Measurements from ENCODE around the gene ABHD3.
"Not testable (repeated sequence)": the region's sequence is repeated elsewhere in the genome, so short reads cannot be mapped to it uniquely, and the experiment has no call there.

Gene ABHD3

DNA sequence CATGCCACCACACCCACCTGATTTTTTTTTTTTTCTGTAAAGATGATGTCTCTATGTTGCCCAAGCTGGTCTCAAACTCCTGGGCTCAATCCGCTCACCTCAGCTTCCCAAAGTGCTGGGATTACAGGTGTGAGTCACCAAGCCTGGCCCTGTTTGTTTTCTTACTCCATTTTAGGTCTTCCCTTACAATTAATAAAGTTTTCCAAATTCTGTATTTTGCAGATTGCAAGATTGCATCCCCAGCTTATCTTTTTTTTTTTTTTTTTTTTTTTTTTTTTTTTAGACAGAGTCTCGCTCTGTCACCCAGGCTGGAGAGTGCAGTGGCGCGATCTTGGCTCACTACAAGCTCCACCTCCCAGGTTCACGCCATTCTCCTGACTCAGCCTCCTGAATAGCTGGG, 64.2 kb downstream of the ABHD3 start:
- not testable (repeated sequence) for DNase-seq

DNA sequence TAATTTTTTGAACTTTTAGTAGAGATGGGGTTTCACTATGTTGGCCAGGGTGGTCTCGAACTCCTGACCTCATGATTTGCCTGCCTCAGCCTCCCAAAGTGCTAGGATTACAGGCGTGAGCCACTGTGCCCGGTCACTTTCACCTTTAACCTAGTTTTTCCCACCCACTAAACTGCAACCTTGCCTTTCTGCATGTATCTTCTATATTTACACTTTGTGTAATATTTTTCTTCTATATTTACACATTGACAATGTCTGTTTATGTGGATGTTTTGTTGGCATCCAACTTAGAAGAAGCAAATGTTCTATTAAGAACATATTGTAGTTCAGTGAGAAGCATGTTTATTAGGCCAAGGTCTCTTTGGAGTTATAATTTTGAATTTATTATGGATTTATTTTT, 65.8 kb downstream of the ABHD3 start:
- no peak for DNase-seq

DNA sequence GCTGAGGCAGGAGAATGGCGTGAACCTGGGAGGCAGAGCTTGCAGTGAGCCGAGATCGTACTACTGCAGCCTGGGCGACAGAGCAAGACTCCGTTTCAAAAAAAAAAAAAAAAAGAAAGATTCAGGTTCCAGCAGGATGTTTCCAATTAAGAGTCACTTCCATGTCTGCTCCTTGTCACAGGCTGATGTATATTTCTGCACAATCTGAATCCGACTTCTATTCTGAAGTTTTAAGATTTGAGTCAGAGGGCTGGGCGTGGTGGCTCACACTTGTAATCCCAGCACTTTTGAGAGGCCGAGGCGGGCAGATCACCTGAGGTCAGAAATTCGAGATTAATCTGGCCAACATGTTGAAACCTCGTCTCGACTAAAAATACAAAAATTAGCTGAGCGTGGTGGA, 67.8 kb downstream of the ABHD3 start:
- DNase-seq, result no peak

DNA sequence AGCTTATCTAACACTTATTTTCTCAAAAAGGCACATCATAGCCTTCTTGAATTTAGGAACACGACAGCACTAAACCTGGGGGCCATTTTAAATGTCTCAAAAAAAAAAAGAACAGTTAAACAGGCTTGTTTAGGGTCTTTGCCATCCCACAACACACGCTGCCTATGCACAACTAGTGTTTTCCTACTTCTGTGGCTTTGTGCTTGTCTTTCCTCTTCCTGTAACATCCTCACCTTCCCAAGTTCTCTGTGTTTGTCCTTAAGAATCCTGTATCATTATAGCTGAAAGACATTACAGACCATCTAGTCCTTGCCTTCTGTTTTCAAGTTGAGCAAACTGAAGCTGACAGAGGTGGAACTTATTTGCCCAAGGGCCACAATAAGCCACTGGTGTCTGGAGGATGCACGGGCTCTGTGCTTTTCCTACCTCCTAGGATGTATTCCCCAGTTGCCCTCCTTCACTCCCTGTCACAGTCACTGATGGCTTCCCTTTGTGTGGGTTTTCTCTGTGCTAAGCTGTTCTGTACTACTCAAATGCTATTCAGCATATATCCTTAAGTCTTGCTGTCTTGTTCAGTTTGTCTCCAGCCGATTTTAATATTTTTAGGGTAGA, 69.9 kb downstream of the ABHD3 start:
- DNase-seq, result no peak

DNA sequence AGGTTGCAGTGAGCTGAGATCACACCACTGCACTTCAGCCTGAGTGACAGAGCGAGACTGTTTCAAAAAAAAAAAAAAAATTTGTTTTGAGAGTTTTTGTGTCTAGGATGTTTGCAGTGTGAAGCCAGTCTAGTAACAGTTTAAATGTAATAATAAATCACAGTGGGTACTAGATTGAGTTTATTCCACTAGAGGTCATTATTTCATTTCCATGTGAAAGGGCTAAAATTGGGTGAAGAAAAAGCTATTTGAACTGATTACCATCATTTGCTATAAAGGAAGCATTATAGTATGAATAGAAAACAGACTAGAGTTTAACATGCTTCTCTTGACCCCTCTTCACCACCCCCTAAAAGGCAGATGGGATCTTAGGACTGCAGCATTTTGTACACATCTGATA, 72.2 kb downstream of the ABHD3 start:
- no peak for DNase-seq

DNA sequence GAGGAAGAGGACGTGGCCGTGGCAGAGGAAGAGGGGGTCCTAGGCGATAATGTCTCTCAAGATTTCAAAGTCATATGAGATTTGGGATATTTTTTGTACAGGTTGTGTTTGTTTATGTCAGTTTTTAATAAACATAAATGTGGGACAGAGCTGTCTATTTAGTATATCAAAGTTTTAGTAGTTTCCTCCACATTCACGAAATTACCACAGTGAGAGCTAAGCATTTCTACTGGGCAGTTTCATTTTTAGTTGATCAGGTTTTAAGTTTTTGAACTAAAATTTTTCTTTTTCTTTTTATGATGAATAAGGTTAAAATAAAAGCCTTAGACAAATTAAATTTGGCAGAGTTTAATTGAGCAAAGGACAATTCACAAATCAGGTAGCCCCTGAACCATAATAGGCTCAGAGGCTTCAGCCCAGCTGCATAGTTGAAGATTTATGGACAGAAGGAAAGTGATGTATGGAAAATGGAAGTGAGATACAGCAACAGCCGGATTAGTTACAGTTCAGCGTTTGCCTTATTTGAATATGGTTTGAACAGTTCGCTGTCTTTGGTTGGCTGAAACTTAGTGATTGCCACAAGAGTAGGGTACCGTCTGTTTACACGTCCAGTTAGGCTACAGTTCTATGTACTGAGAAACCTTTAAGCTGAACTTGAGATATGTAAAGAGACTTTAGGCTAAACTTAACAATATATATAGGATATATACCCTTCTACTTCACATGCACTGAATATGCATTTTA, 75.3 kb downstream of the ABHD3 start:
- DNase-seq, result no peak

DNA sequence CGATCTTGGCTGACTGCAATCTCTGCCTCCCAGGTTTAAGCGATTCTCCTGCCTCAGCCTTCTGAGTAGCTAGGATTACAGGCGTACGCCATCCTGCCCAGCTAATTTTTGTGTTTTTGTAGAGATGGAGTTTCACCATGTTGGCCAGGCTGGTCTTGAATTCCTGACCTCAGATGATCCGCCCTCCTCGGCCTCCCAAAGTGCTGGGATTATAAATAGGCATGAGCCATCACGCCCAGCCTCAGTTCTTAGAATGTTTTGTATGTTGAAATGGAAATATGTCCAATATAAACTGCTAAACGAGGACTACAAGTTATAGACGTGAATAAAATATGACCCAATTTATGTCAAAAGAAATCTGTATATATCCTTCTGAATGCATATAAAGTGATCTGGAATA, 82.9 kb downstream of the ABHD3 start:
- DNase-seq, result not testable (repeated sequence)

DNA sequence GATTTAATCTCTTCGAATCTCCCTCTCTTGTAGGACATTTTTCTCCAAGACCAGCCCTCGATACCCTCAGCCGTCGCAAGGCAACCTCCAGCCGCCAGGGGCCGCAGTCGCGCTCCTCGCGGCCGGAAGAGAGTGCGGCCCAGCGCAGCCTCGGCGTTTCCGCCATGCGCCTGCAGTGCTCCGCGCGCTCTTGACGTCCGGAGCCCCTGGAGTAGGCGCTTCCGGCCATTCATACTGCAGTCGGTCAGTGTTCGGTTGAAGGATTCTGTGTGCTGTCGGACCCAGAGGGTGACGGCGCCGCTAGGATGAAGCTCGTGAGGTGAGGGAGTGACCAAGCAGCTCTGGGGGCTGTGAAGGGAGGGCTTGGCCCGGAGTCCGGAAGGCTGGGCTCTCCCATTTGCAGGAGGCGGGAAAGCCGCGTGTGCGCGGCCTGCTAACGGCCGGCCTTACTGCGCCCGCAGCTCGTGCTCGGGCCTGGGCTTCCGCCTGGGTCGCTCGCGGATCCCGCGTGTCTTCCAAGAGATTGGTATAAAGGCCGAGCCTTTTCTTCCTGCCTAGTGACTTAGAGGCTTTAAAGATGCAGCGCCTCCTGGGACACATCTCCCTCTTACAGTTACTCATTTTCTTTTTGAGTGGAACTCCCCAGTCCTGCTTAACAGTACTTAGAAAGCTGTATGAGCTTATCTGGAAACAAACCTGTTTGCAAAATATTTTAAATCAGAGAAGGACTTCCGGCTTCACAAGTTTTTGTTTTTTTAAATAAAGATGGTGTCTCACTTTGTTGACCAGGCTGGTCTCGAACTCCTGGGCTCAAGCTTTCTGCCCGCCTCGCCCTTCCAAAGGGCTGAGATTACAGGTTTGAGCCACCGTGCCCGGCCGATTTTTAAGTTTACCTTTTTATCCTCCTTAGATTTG, 92.2 kb downstream of the ABHD3 start, which contains the start of gene SNRPD1:
Gene SNRPD1 (plus strand): TSS at position 190 of the 915 bp plus-strand sequence. CDS start 116 bp downstream, at position 306.
- DNase-seq, result peak; percentile 88 to 97

DNA sequence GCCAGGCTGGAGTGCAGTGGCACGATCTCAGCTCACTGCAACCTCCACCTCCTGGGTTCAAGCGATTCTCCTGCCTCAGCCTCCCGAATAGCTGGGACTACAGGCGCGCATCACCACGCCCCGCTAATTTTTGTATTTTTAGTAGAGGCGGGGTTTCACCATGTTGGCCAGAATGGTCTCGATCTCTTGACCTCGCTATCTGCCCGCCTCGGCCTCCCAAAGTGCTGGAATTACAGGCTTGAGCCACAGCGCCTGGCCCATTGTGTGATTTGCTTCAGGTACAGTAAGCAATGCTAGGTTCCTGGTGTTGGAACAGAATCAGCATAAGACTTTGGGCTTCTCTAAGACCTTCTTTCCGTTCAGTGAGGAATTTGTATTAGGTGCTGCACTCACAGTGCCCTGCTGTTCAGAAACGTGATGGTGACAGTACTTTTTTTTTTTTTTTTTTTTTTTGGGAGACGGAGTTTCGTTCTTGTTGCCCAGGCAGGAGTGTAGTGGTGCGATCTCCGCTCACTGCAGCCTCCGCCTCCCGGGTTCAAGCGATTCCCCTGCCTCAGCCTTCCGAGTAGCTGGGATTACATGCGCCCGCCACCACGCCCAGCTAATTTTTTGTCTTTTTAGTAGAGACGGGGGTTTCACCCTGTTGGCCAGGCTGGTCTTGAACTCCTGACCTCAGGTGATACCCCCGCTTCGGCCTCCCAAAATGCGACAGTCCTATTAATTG, 93.0 kb downstream of the ABHD3 start:
- DNase-seq, result not testable (repeated sequence)

DNA sequence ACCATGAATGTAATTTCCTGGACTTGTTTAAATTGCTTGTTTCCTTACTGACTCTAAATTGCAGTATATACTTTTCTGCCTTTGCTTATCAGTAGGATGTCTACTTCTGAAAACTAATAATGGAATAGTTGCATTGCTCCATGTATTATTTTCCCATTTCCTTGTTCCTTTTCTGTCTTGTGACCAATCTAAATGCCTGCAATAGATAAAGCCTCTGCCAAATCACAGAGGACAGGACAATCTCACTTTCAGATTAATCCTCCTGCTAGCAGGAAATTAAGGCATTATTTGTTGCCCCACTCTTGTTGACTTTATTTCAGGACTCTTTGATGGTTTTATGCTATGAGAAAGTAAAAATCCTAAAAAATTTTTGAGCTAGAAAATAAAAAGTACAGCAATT, 99.4 kb downstream of the ABHD3 start:
- peak in 1 of 2 donors; percentile 20 for DNase-seq

DNA sequence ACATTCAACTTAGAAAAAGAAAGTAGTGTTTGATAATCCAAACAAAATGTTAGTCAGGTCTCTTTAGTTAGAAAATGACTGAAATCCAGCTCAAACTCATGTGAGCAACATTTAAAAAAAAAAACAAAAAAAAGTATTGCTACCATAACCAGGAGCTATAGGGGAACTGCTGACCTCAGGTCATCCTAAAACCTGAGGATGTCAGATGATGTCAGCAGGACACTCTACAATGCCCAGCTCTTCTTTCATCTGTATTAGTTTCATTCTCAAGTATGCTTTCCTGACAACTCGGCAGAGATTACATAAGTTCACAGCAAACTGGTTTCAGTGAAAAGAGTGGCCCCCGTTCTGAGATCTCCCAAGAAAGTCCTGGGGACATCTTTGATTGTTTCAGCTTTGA, 99.9 kb downstream of the ABHD3 start:
- DNase-seq, result peak in 1 of 2 donors; percentile 27

DNA sequence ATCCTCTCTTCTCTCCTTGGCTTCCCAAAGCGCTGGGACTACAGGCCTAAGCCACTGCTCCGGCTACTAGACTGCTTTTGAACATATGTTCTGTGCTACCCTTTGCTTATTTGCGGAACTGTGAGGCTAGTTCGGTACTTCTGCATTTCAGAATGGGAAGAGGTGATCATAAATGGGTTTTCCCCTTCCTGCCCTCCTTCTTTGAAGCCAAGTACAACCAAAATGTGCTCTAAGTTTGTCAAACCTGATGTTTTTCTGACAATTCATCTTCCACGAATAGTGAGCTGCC, 102.3 kb downstream of the ABHD3 start:
- DNase-seq, result peak; percentile 66 to 83

Measured in inflammatory macrophage treated with lipopolysaccharide for 1 hour (primary cell).